ENCODE data around the gene TPO.

DNA sequence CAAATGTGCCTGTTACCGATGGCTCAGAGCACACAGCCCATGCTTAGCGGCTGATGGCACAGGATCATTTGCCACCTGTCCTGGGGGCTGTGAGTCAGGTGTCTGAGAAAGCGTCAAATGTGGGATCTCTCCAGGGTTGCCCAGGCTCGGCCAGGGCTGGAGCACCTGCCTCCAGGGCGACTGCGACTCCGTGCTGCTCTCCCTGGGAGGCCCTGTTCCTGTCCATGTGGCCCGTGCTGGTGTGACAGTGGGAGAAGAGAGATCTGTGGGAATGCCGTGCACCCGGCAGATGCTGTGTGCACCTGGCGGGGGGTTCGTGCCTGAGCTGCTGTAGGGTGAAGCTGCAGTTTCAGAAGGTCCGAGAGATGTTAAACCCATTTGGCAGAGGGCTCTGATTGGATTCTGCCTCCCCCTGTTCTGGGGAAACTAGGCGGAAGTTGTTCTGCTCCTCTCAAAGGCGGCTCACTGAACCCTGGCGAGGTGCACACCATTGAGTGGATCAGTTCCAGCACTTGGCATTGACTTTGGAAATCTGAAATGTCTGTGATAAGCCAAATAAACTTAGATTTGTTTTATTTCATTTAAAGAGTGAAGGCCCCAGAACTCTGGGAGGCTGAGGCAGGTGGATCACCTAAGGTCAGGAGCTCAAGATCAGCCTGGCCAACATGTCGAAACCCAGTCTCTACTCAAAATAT lies 34.7 kb upstream of the TPO start:
- TF ChIP-seq, protein P1, sequence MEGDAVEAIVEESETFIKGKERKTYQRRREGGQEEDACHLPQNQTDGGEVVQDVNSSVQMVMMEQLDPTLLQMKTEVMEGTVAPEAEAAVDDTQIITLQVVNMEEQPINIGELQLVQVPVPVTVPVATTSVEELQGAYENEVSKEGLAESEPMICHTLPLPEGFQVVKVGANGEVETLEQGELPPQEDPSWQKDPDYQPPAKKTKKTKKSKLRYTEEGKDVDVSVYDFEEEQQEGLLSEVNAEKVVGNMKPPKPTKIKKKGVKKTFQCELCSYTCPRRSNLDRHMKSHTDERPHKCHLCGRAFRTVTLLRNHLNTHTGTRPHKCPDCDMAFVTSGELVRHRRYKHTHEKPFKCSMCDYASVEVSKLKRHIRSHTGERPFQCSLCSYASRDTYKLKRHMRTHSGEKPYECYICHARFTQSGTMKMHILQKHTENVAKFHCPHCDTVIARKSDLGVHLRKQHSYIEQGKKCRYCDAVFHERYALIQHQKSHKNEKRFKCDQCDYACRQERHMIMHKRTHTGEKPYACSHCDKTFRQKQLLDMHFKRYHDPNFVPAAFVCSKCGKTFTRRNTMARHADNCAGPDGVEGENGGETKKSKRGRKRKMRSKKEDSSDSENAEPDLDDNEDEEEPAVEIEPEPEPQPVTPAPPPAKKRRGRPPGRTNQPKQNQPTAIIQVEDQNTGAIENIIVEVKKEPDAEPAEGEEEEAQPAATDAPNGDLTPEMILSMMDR (conservative IDR thresholded peaks at IDR 0.05), result no peak
- TF ChIP-seq EZH2 (IDR thresholded peaks at IDR 0.05; ENCODE audit: low read depth), result no peak
